Endothelial cell of umbilical vein (primary cell): Measurements from ENCODE around the gene TMEM11. TPM values are rescaled to one million over a fixed set of nuclear protein-coding genes. Genes with fewer than 3 reads are reported as not detected.

ENCODE experiments used
- BruUV-seq: library from RNA; stranded (reverse); fragments of 400-500 nt; replicated peaks from 2 replicates; lab custom pipeline; 2021; lab: Mats Ljungman, UMichigan
- CTCF ChIA-PET: fragments of 300-600, 350-600 bp; sonication (Branson Sonifier 250); formaldehyde crosslinking; loops from one replicate; lab custom pipeline; 2021; ENCODE audit warnings: antibody characterized with exemption, inconsistent platforms; lab: Charles Lee
- POLR2A ChIA-PET: fragments of 300-600, 350-600 bp; sonication (Branson Sonifier 250); formaldehyde crosslinking; loops from one replicate; lab custom pipeline; 2021; ENCODE audit warnings: antibody characterized with exemption, inconsistent platforms; lab: Charles Lee
- DNase-seq: peaks from one replicate; pipeline ENCODE4 v3.0.0-alpha.2; 2011; ENCODE audit warnings: low read depth, low spot score
- FAIRE-seq: peaks from 2 replicates; lab custom pipeline; 2011; peaks lifted over from hg19 to GRCh38; lab: Jason Lieb, UNC
- H2AFZ ChIP-seq: 2 replicates; pipeline ENCODE4 v1.6.0; 2012; ENCODE audit warnings: low read depth, low read length, control low read depth, inconsistent platforms
- H3K27ac ChIP-seq: 2 replicates; pipeline ENCODE4 v1.5.1; 2011; ENCODE audit warnings: low read depth, mild to moderate bottlenecking, control low read depth, low read length, moderate library complexity; ENCODE audit not compliant: insufficient read depth
- H3K27me3 ChIP-seq, 2 experiments: 2 replicates each; pipeline versions ENCODE4 v1.6.0 to v1.6.1; 2011; ENCODE audit warnings: low read length in 2 of 2, mixed read lengths in 1 of 2; ENCODE audit not compliant: control insufficient read depth in 2 of 2, insufficient read depth in 2 of 2
- H3K36me3 ChIP-seq, 2 experiments: 2 replicates in 1 of 2; 3 replicates in 1 of 2; pipeline ENCODE4 v1.5.1; 2011; ENCODE audit warnings: low read length in 2 of 2, mild to moderate bottlenecking in 1 of 2, moderate library complexity in 1 of 2; ENCODE audit not compliant: control insufficient read depth in 2 of 2, insufficient read depth in 2 of 2; ENCODE audit errors: extremely low read depth in 1 of 2
- H3K4me1 ChIP-seq: 3 replicates; pipeline ENCODE4 v1.5.1; 2011; ENCODE audit warnings: mild to moderate bottlenecking, low read length; ENCODE audit not compliant: control insufficient read depth, insufficient read depth; ENCODE audit errors: extremely low read depth
- H3K4me2 ChIP-seq: 2 replicates; pipeline ENCODE4 v1.6.1; 2011; ENCODE audit warnings: low read length, control low read depth, mixed read lengths; ENCODE audit not compliant: insufficient read depth
- H3K4me3 ChIP-seq, 3 experiments: fragments of 200-600 bp in 1 of 3; sonication (generic), shearing (Covaris generic) in 1 of 3; replicated peaks in 1 of 3; 2 replicates each; pipeline ENCODE4 v1.5.1; 2011 to 2016; ENCODE audit warnings: control low read depth in 3 of 3, low read length in 3 of 3, mild to moderate bottlenecking in 2 of 3, inconsistent platforms in 1 of 3, low read depth in 1 of 3, moderate library complexity in 1 of 3; ENCODE audit not compliant: insufficient read depth in 1 of 3
- H3K79me2 ChIP-seq: 2 replicates; pipeline ENCODE4 v1.6.0; 2012; ENCODE audit warnings: low read length, inconsistent platforms; ENCODE audit not compliant: control insufficient read depth, insufficient read depth
- H3K9ac ChIP-seq: replicated peaks from 2 replicates; pipeline ENCODE3; 2011; ENCODE audit warnings: low read length, control low read depth; ENCODE audit not compliant: insufficient read depth; ENCODE audit errors: extremely low read depth
- H3K9me1 ChIP-seq: replicated peaks from 3 replicates; pipeline ENCODE4 v1.6.0; 2011; ENCODE audit warnings: mild to moderate bottlenecking, low read length; ENCODE audit not compliant: control insufficient read depth, insufficient read depth; ENCODE audit errors: extremely low read depth
- H3K9me3 ChIP-seq: replicated peaks from 2 replicates; pipeline ENCODE4 v1.5.1; 2012; ENCODE audit warnings: low read length, inconsistent platforms; ENCODE audit not compliant: control insufficient read depth, insufficient read depth
- H4K20me1 ChIP-seq: replicated peaks from 2 replicates; pipeline ENCODE3; 2011; ENCODE audit warnings: mild to moderate bottlenecking, low read length; ENCODE audit not compliant: control insufficient read depth, insufficient read depth; ENCODE audit errors: extremely low read depth
- EZH2 ChIP-seq: IDR thresholded peaks from 2 replicates; pipeline ENCODE4 v1.6.1; 2012; ENCODE audit warnings: borderline replicate concordance, low read depth, mild to moderate bottlenecking, moderate library complexity, low read length, inconsistent platforms; ENCODE audit not compliant: severe bottlenecking
- FOS ChIP-seq: IDR thresholded peaks from 2 replicates; pipeline ENCODE4 v1.6.1; 2011; ENCODE audit warnings: mild to moderate bottlenecking, low read length, moderate library complexity, borderline replicate concordance; ENCODE audit not compliant: insufficient read depth
- GATA2 ChIP-seq: IDR thresholded peaks from 2 replicates; pipeline ENCODE4 v1.7.0; 2011; ENCODE audit warnings: low read depth, mild to moderate bottlenecking, moderate library complexity, mixed read lengths, low read length; ENCODE audit not compliant: insufficient read length, insufficient read depth
- JUN ChIP-seq: IDR thresholded peaks from 2 replicates; pipeline ENCODE4 v1.6.1; 2011; ENCODE audit warnings: borderline replicate concordance, low read depth; ENCODE audit not compliant: insufficient read length, insufficient read depth
- MYC ChIP-seq: IDR thresholded peaks from one replicate; pipeline ENCODE4 v1.6.1; 2011; ENCODE audit warnings: mild to moderate bottlenecking, low read depth, low read length
- POLR2A ChIP-seq: IDR thresholded peaks from 2 replicates; pipeline ENCODE4 v1.6.1; 2012; ENCODE audit warnings: low read depth, mild to moderate bottlenecking, control low read depth, low read length
- POLR2AphosphoS5 ChIP-seq: IDR thresholded peaks from 2 replicates; pipeline ENCODE4 v1.6.1; 2012; ENCODE audit warnings: low read depth, mild to moderate bottlenecking, control low read depth, low read length, moderate library complexity; ENCODE audit not compliant: insufficient read depth
- dilution Hi-C: fragments of 300-500 bp; cut with MboI; formaldehyde crosslinking; loops from one replicate; pipeline ENCODE4 v1.15.0; 2019; ENCODE audit warnings: low sequenced_read_pairs; ENCODE audit not compliant: extremely low pct_ligation_motif_present
- intact Hi-C: fragments of 100-400 bp; cut with micrococcal nuclease; formaldehyde crosslinking; loops from one replicate; pipeline ENCODE4 v1.10.0; 2022
- polyA plus RNA-seq, 4 experiments: library from polyadenylated mRNA; depleted of rRNA in 3 of 4; stranded (reverse) in 3 of 4; unstranded in 1 of 4; fragments of >200 nt; gene quantifications; 2 replicates each; pipeline versions ENCODE4 v1.2.1 to v1.2.3, GENCODE V29; 2011 to 2012; ENCODE audit warnings: missing spikeins in 1 of 4
- total RNA-seq: library from RNA; stranded (reverse); gene quantifications from 2 replicates; pipeline ENCODE4 v1.2.3, GENCODE V29; 2021
- TF ChIP-seq, protein P1 (sequence below): IDR thresholded peaks from 2 replicates; pipeline ENCODE4 v1.6.1; 2011; ENCODE audit not compliant: insufficient read depth, insufficient read length
- TF ChIP-seq, protein P2 (sequence below), 2 donors: IDR thresholded peaks; 1 replicate in 1 of 2; 2 replicates in 1 of 2; pipeline ENCODE4 v1.5.1; 2011; ENCODE audit warnings: low read length in 2 of 2, mild to moderate bottlenecking in 2 of 2, moderate library complexity in 2 of 2, control low read depth in 1 of 2, inconsistent platforms in 1 of 2, low read depth in 1 of 2; ENCODE audit not compliant: insufficient read depth in 1 of 2; ENCODE audit errors: extremely low read depth in 1 of 2

TMEM11 gene
- total and polyA plus RNA-seq, 2 donors (not counting 3 experiments of a cell fraction or from before 2014, with no cell fraction given): 27.4 to 79.9 TPM

DNA sequence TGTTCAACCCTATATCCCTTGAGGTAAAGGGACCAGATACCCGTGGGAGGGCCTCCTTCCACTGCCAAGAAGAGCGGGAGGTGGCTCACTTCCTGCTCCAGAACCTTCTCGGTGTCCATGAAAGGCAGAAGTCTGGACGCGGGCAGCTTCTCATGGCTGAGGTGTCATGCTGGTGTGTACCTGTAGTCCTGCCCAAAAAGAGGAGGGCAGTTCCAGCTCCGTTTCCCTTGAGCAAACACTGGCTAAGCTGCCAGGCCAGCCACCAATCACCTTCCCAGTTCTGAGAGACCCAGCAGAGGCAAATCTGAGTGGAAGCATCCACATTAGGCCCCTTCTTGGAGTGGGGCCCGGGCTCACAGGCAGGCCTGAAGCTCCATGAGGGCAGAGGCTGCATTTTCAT is 5.6 kb downstream of the TMEM11 start:
- Histone ChIP-seq H3K79me2 (peaks cover 95% of the 10 kb centered on the region), H3K9me3 (no peaks in the 10 kb centered on the region), H3K27me3 (no peaks in the 10 kb centered on the region), H3K36me3 (peaks cover 4 to 10% of the 10 kb centered on the region in 2 experiments), H3K4me2 (no peak overlapping the region), H3K9me1 (no peaks in the 10 kb centered on the region), H3K4me1 (peaks cover 12% of the 10 kb centered on the region), H3K4me3 (no peak overlapping the region), H3K9ac (no peak overlapping the region), H4K20me1 (no peaks in the 10 kb centered on the region), H3K27ac (no peak overlapping the region), H2AFZ (no peak overlapping the region)
- FAIRE-seq (no peak), DNase-seq (no peak)
- ChIA-PET CTCF (no interaction called here), POLR2A (no interaction called here)
- TF ChIP-seq, protein P1, sequence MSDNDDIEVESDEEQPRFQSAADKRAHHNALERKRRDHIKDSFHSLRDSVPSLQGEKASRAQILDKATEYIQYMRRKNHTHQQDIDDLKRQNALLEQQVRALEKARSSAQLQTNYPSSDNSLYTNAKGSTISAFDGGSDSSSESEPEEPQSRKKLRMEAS: no peak
- TF ChIP-seq POLR2AphosphoS5 (no peak), POLR2A (no peak), EZH2 (no peak), MYC (no peak), FOS (no peak), JUN (no peak), GATA2 (no peak)
- TF ChIP-seq, protein P2, sequence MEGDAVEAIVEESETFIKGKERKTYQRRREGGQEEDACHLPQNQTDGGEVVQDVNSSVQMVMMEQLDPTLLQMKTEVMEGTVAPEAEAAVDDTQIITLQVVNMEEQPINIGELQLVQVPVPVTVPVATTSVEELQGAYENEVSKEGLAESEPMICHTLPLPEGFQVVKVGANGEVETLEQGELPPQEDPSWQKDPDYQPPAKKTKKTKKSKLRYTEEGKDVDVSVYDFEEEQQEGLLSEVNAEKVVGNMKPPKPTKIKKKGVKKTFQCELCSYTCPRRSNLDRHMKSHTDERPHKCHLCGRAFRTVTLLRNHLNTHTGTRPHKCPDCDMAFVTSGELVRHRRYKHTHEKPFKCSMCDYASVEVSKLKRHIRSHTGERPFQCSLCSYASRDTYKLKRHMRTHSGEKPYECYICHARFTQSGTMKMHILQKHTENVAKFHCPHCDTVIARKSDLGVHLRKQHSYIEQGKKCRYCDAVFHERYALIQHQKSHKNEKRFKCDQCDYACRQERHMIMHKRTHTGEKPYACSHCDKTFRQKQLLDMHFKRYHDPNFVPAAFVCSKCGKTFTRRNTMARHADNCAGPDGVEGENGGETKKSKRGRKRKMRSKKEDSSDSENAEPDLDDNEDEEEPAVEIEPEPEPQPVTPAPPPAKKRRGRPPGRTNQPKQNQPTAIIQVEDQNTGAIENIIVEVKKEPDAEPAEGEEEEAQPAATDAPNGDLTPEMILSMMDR (IDR thresholded peaks at IDR 0.05; ENCODE audit: extremely low read depth in 1 of 2, insufficient read depth in 1 of 2, low read depth in 1 of 2, low read length in 2 of 2): no peak
- BruUV-seq: no TSS peak
- intact Hi-C loops: no loop called here
- dilution Hi-C loops: no loop called here
